K562 (cell line): Measurements from ENCODE around the gene IBA57. TPM values are rescaled to one million over a fixed set of nuclear protein-coding genes. Genes with fewer than 3 reads are reported as not detected.
A peak's percentile ranks its signal among the peaks of the same experiment; 100 is the strongest.

Source experiments
- DNMT1 ChIP-seq: fragments of 450-650 bp; IDR thresholded peaks from 2 replicates; pipeline ENCODE4 v1.6.1; 2016; ENCODE audit warnings: antibody characterized with exemption, mild to moderate bottlenecking
- HSF4 ChIP-seq: fragments of 250-450 bp; sonication (Bioruptor Pico); IDR thresholded peaks from 2 replicates; pipeline ENCODE4 v2.1.2; 2022; ENCODE audit warnings: mild to moderate bottlenecking, moderate library complexity, borderline replicate concordance
- KLF6 ChIP-seq: fragments of 250-450 bp; sonication (Bioruptor Pico); IDR thresholded peaks from 2 replicates; pipeline ENCODE4 v1.4.0; 2020; ENCODE audit warnings: mild to moderate bottlenecking, moderate library complexity, borderline replicate concordance
- NCOA4 ChIP-seq: fragments of 450-650 bp; IDR thresholded peaks from 2 replicates; pipeline ENCODE4 v1.6.1; 2018; ENCODE audit warnings: mild to moderate bottlenecking; ENCODE audit not compliant: partially characterized antibody
- NFE2L1 ChIP-seq: fragments of 450-650 bp; IDR thresholded peaks from 2 replicates; pipeline ENCODE4 v1.6.1; 2016; ENCODE audit warnings: missing genetic modification characterization, low read depth, mild to moderate bottlenecking, missing compliant biosample characterization, moderate library complexity, borderline replicate concordance
- NUFIP1 ChIP-seq: fragments of 450-650 bp; IDR thresholded peaks from 2 replicates; pipeline ENCODE4 v1.6.1; 2018; ENCODE audit not compliant: partially characterized antibody
- PHF21A ChIP-seq: fragments of 450-650 bp; IDR thresholded peaks from 2 replicates; pipeline ENCODE4 v1.6.1; 2017; ENCODE audit warnings: low read depth, borderline replicate concordance
- PTRF ChIP-seq: fragments of 450-650 bp; IDR thresholded peaks from 2 replicates; pipeline ENCODE4 v1.6.1; 2016; ENCODE audit warnings: mild to moderate bottlenecking, missing genetic modification characterization, missing compliant biosample characterization
- TFAM ChIP-seq: fragments of 250-450 bp; sonication (Bioruptor Pico); conservative IDR thresholded peaks from 2 replicates; pipeline ENCODE4 v1.5.0; 2021; ENCODE audit warnings: mild to moderate bottlenecking, moderate library complexity
- ZNF175 ChIP-seq: fragments of 200-800 bp; sonication (Bioruptor generic); IDR thresholded peaks from 2 replicates; pipeline ENCODE4 v1.6.1; 2016; ENCODE audit warnings: low read depth, mild to moderate bottlenecking, missing genetic modification characterization, missing compliant biosample characterization
- ZNF354B ChIP-seq: fragments of 250-450 bp; sonication (Bioruptor Pico); IDR thresholded peaks from 2 replicates; pipeline ENCODE4 v1.4.0; 2020
- ZNF717 ChIP-seq: fragments of 250-450 bp; sonication (Bioruptor Pico); IDR thresholded peaks from 2 replicates; pipeline ENCODE4 v1.5.0; 2021
- ZNF778 ChIP-seq: fragments of 450-650 bp; formaldehyde crosslinking; IDR thresholded peaks from 2 replicates; pipeline ENCODE4 v1.4.0; 2020; ENCODE audit warnings: mild to moderate bottlenecking, moderate library complexity
- polyA plus RNA-seq, 8 experiments: library from polyadenylated mRNA; depleted of rRNA in 4 of 8; stranded (reverse) in 5 of 8; unstranded in 3 of 8; fragments of >200 nt; fragmentation: Nextera tagmentation in 2 of 8; fragmentation: Illumina TruSeq in 1 of 8; extraction: Ambion mirVana in 2 of 8; extraction: Trizol in 1 of 8; gene quantifications; 2 replicates each; pipeline versions ENCODE4 v1.2.1 to v1.2.3, GENCODE V29; 2011 to 2014; ENCODE audit warnings: inconsistent platforms in 1 of 8, missing spikeins in 1 of 8
- total RNA-seq, 7 experiments: library from RNA; depleted of rRNA in 6 of 7; stranded (reverse); fragments of >200 nt in 6 of 7; fragmentation: Illumina TruSeq in 2 of 7; extraction: Trizol in 2 of 7; gene quantifications; 2 replicates each; pipeline versions ENCODE4 v1.2.1 to v1.2.3, GENCODE V29; 2011 to 2021; ENCODE audit warnings: low replicate concordance in 1 of 7
- TF ChIP-seq, protein P1 (sequence below): fragments of 250-450 bp; sonication (Bioruptor Pico); IDR thresholded peaks from 2 replicates; pipeline ENCODE4 v1.4.0; 2020
- TF ChIP-seq, protein P2 (sequence below): fragments of 450-650 bp; IDR thresholded peaks from 2 replicates; pipeline ENCODE4 v1.6.1; 2017; ENCODE audit warnings: antibody characterized with exemption, mild to moderate bottlenecking
- TF ChIP-seq, protein P3 (sequence below): sonication (generic); formaldehyde crosslinking; IDR thresholded peaks from 2 replicates; pipeline ENCODE4 v1.8.1; 2023; ENCODE audit warnings: mild to moderate bottlenecking, missing genetic modification reagents
- TF ChIP-seq, protein P4 (sequence below), 2 experiments: fragments of 200-800 bp in 1 of 2; sonication (Bioruptor generic) in 1 of 2; sonication (generic) in 1 of 2; formaldehyde crosslinking in 1 of 2; IDR thresholded peaks in 1 of 2; conservative IDR thresholded peaks in 1 of 2; 2 replicates each; pipeline versions ENCODE4 v1.5.0 to v1.6.1; 2016 to 2020; ENCODE audit warnings: missing compliant biosample characterization in 1 of 2, missing genetic modification characterization in 1 of 2, missing genetic modification reagents in 1 of 2
- TF ChIP-seq, protein P5 (sequence below), 2 experiments: fragments of 250-450 bp in 1 of 2; fragments of 450-650 bp in 1 of 2; sonication (Bioruptor Pico) in 1 of 2; IDR thresholded peaks; 2 replicates each; pipeline versions ENCODE4 v1.6.1 to v1.8.0; 2016 to 2021; ENCODE audit warnings: mild to moderate bottlenecking in 2 of 2, moderate library complexity in 2 of 2, missing compliant biosample characterization in 1 of 2, missing genetic modification characterization in 1 of 2

Gene IBA57
- total and polyA plus RNA-seq, 9 of the 15 experiments (the other 6 are each of a cell fraction or from before 2014, with no cell fraction given) = 0.77 to 15.5 (median 2.7) TPM

DNA sequence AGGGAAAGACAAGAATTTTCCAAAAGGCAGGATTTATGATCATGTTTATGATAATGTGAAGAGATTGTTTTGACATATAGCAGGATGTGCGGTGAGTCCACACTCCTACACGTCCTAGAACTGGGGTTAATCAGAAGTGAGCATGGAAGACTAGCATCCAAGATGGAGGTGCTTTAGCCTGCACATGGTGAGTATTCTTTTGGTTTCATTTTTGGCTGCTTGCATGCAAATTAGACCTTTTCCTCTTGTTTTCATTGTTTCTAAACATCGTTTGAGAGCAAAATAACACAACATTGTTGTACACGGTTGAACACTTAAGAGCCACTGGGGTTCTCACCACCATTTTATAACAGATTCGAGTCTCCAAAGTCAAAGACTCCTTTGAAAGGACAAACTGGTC is 40.4 kb upstream of the IBA57 start (continued):
- TF ChIP-seq, protein P1, sequence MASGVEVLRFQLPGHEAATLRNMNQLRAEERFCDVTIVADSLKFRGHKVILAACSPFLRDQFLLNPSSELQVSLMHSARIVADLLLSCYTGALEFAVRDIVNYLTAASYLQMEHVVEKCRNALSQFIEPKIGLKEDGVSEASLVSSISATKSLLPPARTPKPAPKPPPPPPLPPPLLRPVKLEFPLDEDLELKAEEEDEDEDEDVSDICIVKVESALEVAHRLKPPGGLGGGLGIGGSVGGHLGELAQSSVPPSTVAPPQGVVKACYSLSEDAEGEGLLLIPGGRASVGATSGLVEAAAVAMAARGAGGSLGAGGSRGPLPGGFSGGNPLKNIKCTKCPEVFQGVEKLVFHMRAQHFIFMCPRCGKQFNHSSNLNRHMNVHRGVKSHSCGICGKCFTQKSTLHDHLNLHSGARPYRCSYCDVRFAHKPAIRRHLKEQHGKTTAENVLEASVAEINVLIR = no peak
- no peak for TF ChIP-seq TFAM
- 0 out of 2 replicates have a peak, but pooled peaks have one; percentile 53 for TF ChIP-seq ZNF175 (CRISPR knock-in tag)
- no peak for TF ChIP-seq HSF4
- TF ChIP-seq DNMT1 = no peak
- no peak for TF ChIP-seq PHF21A
- no peak for TF ChIP-seq NUFIP1
- no peak for TF ChIP-seq ZNF778 (CRISPR knock-in tag)
- peak; percentile 90 for TF ChIP-seq PTRF
- TF ChIP-seq, protein P2, sequence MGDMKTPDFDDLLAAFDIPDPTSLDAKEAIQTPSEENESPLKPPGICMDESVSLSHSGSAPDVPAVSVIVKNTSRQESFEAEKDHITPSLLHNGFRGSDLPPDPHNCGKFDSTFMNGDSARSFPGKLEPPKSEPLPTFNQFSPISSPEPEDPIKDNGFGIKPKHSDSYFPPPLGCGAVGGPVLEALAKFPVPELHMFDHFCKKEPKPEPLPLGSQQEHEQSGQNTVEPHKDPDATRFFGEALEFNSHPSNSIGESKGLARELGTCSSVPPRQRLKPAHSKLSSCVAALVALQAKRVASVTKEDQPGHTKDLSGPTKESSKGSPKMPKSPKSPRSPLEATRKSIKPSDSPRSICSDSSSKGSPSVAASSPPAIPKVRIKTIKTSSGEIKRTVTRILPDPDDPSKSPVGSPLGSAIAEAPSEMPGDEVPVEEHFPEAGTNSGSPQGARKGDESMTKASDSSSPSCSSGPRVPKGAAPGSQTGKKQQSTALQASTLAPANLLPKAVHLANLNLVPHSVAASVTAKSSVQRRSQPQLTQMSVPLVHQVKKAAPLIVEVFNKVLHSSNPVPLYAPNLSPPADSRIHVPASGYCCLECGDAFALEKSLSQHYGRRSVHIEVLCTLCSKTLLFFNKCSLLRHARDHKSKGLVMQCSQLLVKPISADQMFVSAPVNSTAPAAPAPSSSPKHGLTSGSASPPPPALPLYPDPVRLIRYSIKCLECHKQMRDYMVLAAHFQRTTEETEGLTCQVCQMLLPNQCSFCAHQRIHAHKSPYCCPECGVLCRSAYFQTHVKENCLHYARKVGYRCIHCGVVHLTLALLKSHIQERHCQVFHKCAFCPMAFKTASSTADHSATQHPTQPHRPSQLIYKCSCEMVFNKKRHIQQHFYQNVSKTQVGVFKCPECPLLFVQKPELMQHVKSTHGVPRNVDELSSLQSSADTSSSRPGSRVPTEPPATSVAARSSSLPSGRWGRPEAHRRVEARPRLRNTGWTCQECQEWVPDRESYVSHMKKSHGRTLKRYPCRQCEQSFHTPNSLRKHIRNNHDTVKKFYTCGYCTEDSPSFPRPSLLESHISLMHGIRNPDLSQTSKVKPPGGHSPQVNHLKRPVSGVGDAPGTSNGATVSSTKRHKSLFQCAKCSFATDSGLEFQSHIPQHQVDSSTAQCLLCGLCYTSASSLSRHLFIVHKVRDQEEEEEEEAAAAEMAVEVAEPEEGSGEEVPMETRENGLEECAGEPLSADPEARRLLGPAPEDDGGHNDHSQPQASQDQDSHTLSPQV = peak; percentile 87
- TF ChIP-seq, protein P3, sequence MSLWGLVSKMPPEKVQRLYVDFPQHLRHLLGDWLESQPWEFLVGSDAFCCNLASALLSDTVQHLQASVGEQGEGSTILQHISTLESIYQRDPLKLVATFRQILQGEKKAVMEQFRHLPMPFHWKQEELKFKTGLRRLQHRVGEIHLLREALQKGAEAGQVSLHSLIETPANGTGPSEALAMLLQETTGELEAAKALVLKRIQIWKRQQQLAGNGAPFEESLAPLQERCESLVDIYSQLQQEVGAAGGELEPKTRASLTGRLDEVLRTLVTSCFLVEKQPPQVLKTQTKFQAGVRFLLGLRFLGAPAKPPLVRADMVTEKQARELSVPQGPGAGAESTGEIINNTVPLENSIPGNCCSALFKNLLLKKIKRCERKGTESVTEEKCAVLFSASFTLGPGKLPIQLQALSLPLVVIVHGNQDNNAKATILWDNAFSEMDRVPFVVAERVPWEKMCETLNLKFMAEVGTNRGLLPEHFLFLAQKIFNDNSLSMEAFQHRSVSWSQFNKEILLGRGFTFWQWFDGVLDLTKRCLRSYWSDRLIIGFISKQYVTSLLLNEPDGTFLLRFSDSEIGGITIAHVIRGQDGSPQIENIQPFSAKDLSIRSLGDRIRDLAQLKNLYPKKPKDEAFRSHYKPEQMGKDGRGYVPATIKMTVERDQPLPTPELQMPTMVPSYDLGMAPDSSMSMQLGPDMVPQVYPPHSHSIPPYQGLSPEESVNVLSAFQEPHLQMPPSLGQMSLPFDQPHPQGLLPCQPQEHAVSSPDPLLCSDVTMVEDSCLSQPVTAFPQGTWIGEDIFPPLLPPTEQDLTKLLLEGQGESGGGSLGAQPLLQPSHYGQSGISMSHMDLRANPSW (CRISPR knock-in tag) = no peak
- TF ChIP-seq, protein P4, sequence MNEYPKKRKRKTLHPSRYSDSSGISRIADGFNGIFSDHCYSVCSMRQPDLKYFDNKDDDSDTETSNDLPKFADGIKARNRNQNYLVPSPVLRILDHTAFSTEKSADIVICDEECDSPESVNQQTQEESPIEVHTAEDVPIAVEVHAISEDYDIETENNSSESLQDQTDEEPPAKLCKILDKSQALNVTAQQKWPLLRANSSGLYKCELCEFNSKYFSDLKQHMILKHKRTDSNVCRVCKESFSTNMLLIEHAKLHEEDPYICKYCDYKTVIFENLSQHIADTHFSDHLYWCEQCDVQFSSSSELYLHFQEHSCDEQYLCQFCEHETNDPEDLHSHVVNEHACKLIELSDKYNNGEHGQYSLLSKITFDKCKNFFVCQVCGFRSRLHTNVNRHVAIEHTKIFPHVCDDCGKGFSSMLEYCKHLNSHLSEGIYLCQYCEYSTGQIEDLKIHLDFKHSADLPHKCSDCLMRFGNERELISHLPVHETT (CRISPR knock-in tag; conservative IDR thresholded peaks at IDR 0.05 in 1 of 2, IDR thresholded peaks at IDR 0.05 in 1 of 2) = peak in 1 of 2 experiments; percentile 86; a peak in 2 of 4 replicates
- TF ChIP-seq NCOA4 = no peak
- TF ChIP-seq NFE2L1 = peak; percentile 48; the same call in 1 of the 2 replicates
- peak; percentile 68; the same call in 1 of the 2 replicates for TF ChIP-seq KLF6 (CRISPR knock-in tag)
- TF ChIP-seq, protein P5, sequence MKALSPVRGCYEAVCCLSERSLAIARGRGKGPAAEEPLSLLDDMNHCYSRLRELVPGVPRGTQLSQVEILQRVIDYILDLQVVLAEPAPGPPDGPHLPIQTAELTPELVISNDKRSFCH (CRISPR knock-in tag; IDR thresholded peaks at IDR 0.05) = no peak
- TF ChIP-seq, protein P5 (tag; IDR thresholded peaks at IDR 0.05) = peak; percentile 62; the same call in 1 of the 2 replicates
- no peak; the same call in 1 of the 2 replicates for TF ChIP-seq ZNF354B (CRISPR knock-in tag)
- TF ChIP-seq ZNF717 (CRISPR knock-in tag) = no peak
